Neutrophil (primary cell): ENCODE data around the gene TST.

ENCODE experiments used
- H3K27ac ChIP-seq: fragments of 200-600 bp; sonication (generic); 2 replicates; pipeline ENCODE4 v1.5.1; 2016; ENCODE audit warnings: mild to moderate bottlenecking, moderate library complexity
- H3K27me3 ChIP-seq: fragments of 200-600 bp; sonication (generic); 2 replicates; pipeline ENCODE4 v1.6.0; 2016; ENCODE audit warnings: mild to moderate bottlenecking
- H3K36me3 ChIP-seq: fragments of 200-600 bp; sonication (generic); 2 replicates; pipeline ENCODE4 v1.5.1; 2017
- H3K4me1 ChIP-seq, 2 experiments: fragments of 200-600 bp in 1 of 2; sonication (generic) in 1 of 2; 1 replicate in 1 of 2; 2 replicates in 1 of 2; pipeline versions ENCODE4 v1.5.1 to v1.6.1; 2013 to 2016; ENCODE audit warnings: low read depth in 1 of 2, low read length in 1 of 2, mild to moderate bottlenecking in 1 of 2, moderate library complexity in 1 of 2; ENCODE audit not compliant: control insufficient read depth in 1 of 2, insufficient read depth in 1 of 2
- H3K4me3 ChIP-seq, 2 experiments: fragments of 200-600 bp in 1 of 2; sonication (generic) in 1 of 2; 1 replicate in 1 of 2; 2 replicates in 1 of 2; pipeline ENCODE4 v1.5.1; 2013 to 2016; ENCODE audit warnings: low read depth in 1 of 2, low read length in 1 of 2, mild to moderate bottlenecking in 1 of 2, moderate library complexity in 1 of 2
- H3K9me3 ChIP-seq: fragments of 200-600 bp; sonication (generic); 2 replicates; pipeline ENCODE4 v1.5.1; 2016
- CTCF ChIP-seq: fragments of 200-600 bp; sonication (generic); IDR thresholded peaks from 2 replicates; pipeline ENCODE4 v1.5.1; 2016; ENCODE audit warnings: antibody characterized with exemption

The TST gene

GRCh38 chr22:37051391-37052385, 32.4 kb upstream of the TST start, which contains the start of gene KCTD17:
Gene KCTD17 (plus strand): TSS chr22:37051742. CDS start chr22:37051761, 19 bp downstream.
- Histone ChIP-seq H3K27ac (no peak within 1 kb of the TSS), H3K27me3 (peaks cover 49% of the 10 kb centered on the region), H3K36me3 (no peaks in the 10 kb centered on the region), H3K4me3 (peak within 1 kb of the TSS; percentile 8 to 14), H3K4me1 (peaks cover 12 to 19% of the 10 kb centered on the region in 2 experiments), H3K9me3 (no peaks in the 10 kb centered on the region)
- TF ChIP-seq CTCF, result no peak

DNA sequence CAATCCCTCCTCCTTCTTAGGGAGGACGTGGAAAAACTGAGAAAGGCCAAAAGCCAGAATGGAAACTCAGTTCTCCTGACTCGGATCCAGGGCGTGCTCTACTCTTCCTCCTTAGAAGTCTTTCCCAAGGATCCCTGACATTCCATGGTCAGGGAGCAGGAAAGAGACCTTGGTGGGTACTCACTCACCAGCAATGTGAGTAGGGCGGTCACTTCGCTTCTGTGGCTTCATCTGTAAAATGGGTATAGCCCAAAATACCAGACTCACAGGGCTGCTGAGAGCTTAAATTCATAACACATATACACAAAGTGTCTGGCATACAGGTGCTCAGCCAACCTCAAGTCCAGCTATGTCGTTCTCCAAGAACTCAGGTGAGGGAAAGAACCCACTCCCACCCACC, 31.7 kb upstream of the TST start:
- no peak overlapping the region for H3K27ac ChIP-seq
- H3K36me3 ChIP-seq, result no peaks in the 10 kb centered on the region
- no peak for TF ChIP-seq CTCF
- no peaks in the 10 kb centered on the region for H3K9me3 ChIP-seq
- H3K4me3 ChIP-seq, result no peak overlapping the region
- peaks cover 44% of the 10 kb centered on the region for H3K27me3 ChIP-seq
- peaks cover 12 to 19% of the 10 kb centered on the region in 2 experiments for H3K4me1 ChIP-seq

DNA sequence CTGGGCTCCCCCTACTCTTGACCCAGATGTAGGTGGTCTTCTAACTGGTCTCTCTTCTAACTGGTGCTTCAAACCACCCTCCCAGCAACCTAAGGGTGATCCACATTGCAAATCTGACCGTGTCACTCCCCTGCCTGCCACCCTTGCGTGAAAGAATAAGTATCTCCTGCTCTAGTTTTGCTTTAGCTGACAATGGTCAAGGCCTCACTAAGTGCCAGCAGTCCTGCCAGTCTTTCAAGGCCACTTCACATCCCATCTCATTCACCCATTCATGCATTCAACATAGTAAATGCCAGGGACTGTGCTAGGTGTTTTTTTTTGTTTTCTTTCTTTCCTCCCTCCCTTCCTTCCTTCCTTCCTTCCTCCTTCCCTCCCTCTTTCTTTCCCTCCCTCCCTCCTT, 30.0 kb upstream of the TST start:
- Histone ChIP-seq H3K36me3 (no peaks in the 10 kb centered on the region), H3K4me1 (peaks cover 12 to 19% of the 10 kb centered on the region in 2 experiments), H3K27me3 (peaks cover 44% of the 10 kb centered on the region), H3K9me3 (no peaks in the 10 kb centered on the region), H3K4me3 (no peak overlapping the region), H3K27ac (no peak overlapping the region)
- TF ChIP-seq CTCF, result no peak

GRCh38 chr22:37048133-37048532, 28.9 kb upstream of the TST start:
- Histone ChIP-seq H3K27me3 (peaks cover 38% of the 10 kb centered on the region), H3K27ac (no peak overlapping the region), H3K9me3 (no peaks in the 10 kb centered on the region), H3K36me3 (no peaks in the 10 kb centered on the region), H3K4me3 (no peak overlapping the region), H3K4me1 (peaks cover 12 to 19% of the 10 kb centered on the region in 2 experiments)
- no peak for TF ChIP-seq CTCF

GRCh38 chr22:37047006-37047405, 27.8 kb upstream of the TST start:
- TF ChIP-seq CTCF, result no peak
- no peaks in the 10 kb centered on the region for H3K9me3 ChIP-seq
- H3K27ac ChIP-seq, result no peak overlapping the region
- H3K4me1 ChIP-seq, result peaks cover 12 to 17% of the 10 kb centered on the region in 2 experiments
- H3K36me3 ChIP-seq, result no peaks in the 10 kb centered on the region
- peaks cover 27% of the 10 kb centered on the region for H3K27me3 ChIP-seq
- no peak overlapping the region for H3K4me3 ChIP-seq
